Measurements from ENCODE around the gene RARG. TPM values are rescaled to one million over a fixed set of nuclear protein-coding genes. Genes with fewer than 3 reads are reported as not detected.

Gene RARG
- total and polyA plus RNA-seq, 2 donors (not counting 1 experiment from before 2014, with no cell fraction given), result 8.8 to 15.0 TPM

DNA sequence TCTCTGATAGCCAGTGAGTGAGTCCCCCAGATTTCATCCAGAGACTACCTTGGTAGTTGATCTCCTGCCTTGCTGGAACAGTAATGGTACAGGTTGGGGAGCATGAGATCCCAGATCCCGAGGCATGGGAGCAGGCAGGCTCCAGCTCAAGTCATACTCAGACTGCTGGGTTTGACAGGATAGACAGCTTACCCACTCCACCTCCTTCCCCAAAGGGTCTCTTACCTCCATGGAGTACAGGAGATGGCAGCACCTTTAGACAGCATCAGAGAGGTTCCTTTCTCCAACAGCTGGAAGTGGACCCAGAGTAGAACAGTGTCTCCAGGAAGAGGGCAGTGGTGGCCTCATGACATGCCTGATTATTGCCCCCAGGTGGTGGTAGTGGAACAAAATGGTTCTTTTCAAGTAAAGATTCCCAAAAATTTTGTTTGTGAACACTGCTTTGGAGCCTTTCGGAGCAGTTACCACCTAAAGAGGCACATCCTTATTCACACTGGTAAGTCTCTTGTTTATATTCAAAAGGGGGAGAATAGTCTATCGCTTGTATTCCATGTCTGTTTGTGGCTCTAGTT, 46.3 kb downstream of the RARG start:
- H3K4me3 Mint-ChIP-seq, result no peak overlapping the region
- peaks cover 47% of the 10 kb centered on the region for H3K4me1 Mint-ChIP-seq
- Histone ChIP-seq H3K4me3 (ENCODE audit: control extremely low read depth in 1 of 5, extremely low read depth in 1 of 5, insufficient read depth in 1 of 5, low read depth in 2 of 5, low read length in 4 of 5) (no peak overlapping the region), H2AFZ (ENCODE audit: insufficient read depth, low read depth, low read length, poor library complexity, severe bottlenecking) (no peak overlapping the region), H4K20me1 (ENCODE audit: control insufficient read depth, insufficient read depth, low read length, poor library complexity, severe bottlenecking) (peaks cover 75% of the 10 kb centered on the region), H3K36me3 (replicated peaks in 1 of 2; ENCODE audit: control extremely low read depth in 1 of 2, control insufficient read depth in 1 of 2, extremely low read depth in 1 of 2, insufficient read depth in 2 of 2, low read length in 1 of 2) (peaks cover 6 to 71% of the 10 kb centered on the region in 2 experiments), H3K79me2 (ENCODE audit: control insufficient read depth, insufficient read depth, low read length) (peaks cover 39% of the 10 kb centered on the region), H3K4me1 (ENCODE audit: control insufficient read depth in 2 of 2, insufficient read depth in 2 of 2, low read length in 2 of 2) (peaks cover 22 to 31% of the 10 kb centered on the region in 2 donors), H3K27ac (ENCODE audit: low read length in 2 of 2) (no peak overlapping the region), H3K27me3 (replicated peaks in 1 of 4; ENCODE audit: control extremely low read depth in 1 of 4, control insufficient read depth in 3 of 4, insufficient read depth in 4 of 4, low read length in 3 of 4) (no peaks in the 10 kb centered on the region), H3K4me2 (replicated peaks; ENCODE audit: low read depth, low read length, poor library complexity, severe bottlenecking) (no peak overlapping the region), H3K9ac (ENCODE audit: low read length) (no peak overlapping the region), H3K9me3 (ENCODE audit: control extremely low read depth in 1 of 3, control insufficient read depth in 2 of 3, insufficient read depth in 1 of 3, low read length in 2 of 3) (no peaks in the 10 kb centered on the region)
- no peak for DNase-seq
- H3K9me3 Mint-ChIP-seq (ENCODE audit: insufficient read depth), result no peaks in the 10 kb centered on the region
- no peaks in the 10 kb centered on the region for H3K27me3 Mint-ChIP-seq
- no peak for ATAC-seq (ENCODE audit: low read depth)
- CTCF ChIA-PET, result interaction anchor here (0.8 to 5.9 kb wide), 6 partner anchors 10 to 27 kb away, joined by 3 to 44 read pairs (median 4); no protein-coding TSS in a partner anchor
- TF ChIP-seq EZH2 (IDR thresholded peaks at IDR 0.05; ENCODE audit: borderline replicate concordance, insufficient read depth, low read depth, low read length, poor library complexity, severe bottlenecking), result no peak
- no peak for TF ChIP-seq CTCF (IDR thresholded peaks at IDR 0.05)
- WGBS (ENCODE audit: insufficient coverage), result 100% methylated on average over 1 of the region's 3 CpGs
- intact Hi-C loops (cut with micrococcal nuclease), result no loop called here
- no peak overlapping the region for H3K27ac Mint-ChIP-seq
- POLR2A ChIA-PET, result no interaction called here

GRCh38 chr12:53184828-53185227, 47.2 kb downstream of the RARG start:
- Histone ChIP-seq H3K27ac (ENCODE audit: low read length in 2 of 2) (no peak overlapping the region), H3K27me3 (replicated peaks in 1 of 4; ENCODE audit: control extremely low read depth in 1 of 4, control insufficient read depth in 3 of 4, insufficient read depth in 4 of 4, low read length in 3 of 4) (no peaks in the 10 kb centered on the region), H3K9ac (ENCODE audit: low read length) (no peak overlapping the region), H3K9me3 (ENCODE audit: control extremely low read depth in 1 of 3, control insufficient read depth in 2 of 3, insufficient read depth in 1 of 3, low read length in 2 of 3) (no peaks in the 10 kb centered on the region), H3K4me2 (replicated peaks; ENCODE audit: low read depth, low read length, poor library complexity, severe bottlenecking) (no peak overlapping the region), H2AFZ (ENCODE audit: insufficient read depth, low read depth, low read length, poor library complexity, severe bottlenecking) (no peak overlapping the region), H3K79me2 (ENCODE audit: control insufficient read depth, insufficient read depth, low read length) (peaks cover 39% of the 10 kb centered on the region), H3K4me1 (ENCODE audit: control insufficient read depth in 2 of 2, insufficient read depth in 2 of 2, low read length in 2 of 2) (peaks cover 23 to 34% of the 10 kb centered on the region in 2 donors), H4K20me1 (ENCODE audit: control insufficient read depth, insufficient read depth, low read length, poor library complexity, severe bottlenecking) (peaks cover 75% of the 10 kb centered on the region), H3K4me3 (ENCODE audit: control extremely low read depth in 1 of 5, extremely low read depth in 1 of 5, insufficient read depth in 1 of 5, low read depth in 2 of 5, low read length in 4 of 5) (no peak overlapping the region), H3K36me3 (replicated peaks in 1 of 2; ENCODE audit: control extremely low read depth in 1 of 2, control insufficient read depth in 1 of 2, extremely low read depth in 1 of 2, insufficient read depth in 2 of 2, low read length in 1 of 2) (peaks cover 6 to 70% of the 10 kb centered on the region in 2 experiments)
- no peak for ATAC-seq (ENCODE audit: low read depth)
- Mint-ChIP-seq H3K4me3 (no peak overlapping the region), H3K4me1 (peaks cover 49% of the 10 kb centered on the region), H3K27ac (peak overlapping the region; percentile 2), H3K9me3 (ENCODE audit: insufficient read depth) (no peaks in the 10 kb centered on the region), H3K27me3 (no peaks in the 10 kb centered on the region)
- TF ChIP-seq EZH2 (IDR thresholded peaks at IDR 0.05; ENCODE audit: borderline replicate concordance, insufficient read depth, low read depth, low read length, poor library complexity, severe bottlenecking) (no peak), CTCF (IDR thresholded peaks at IDR 0.05) (no peak)
- DNase-seq, result no peak
- WGBS (ENCODE audit: insufficient coverage), result 95% methylated on average over 6 of the region's 6 CpGs
- POLR2A ChIA-PET, result no interaction called here
- CTCF ChIA-PET, result interaction anchor here (0.9 to 5.9 kb wide), 5 partner anchors 9 to 29 kb away, joined by 3 to 44 read pairs (median 3); no protein-coding TSS in a partner anchor
- intact Hi-C loops (cut with micrococcal nuclease), result loop anchor here (5.0 kb wide), 1 partner anchor 267 kb away; the partner anchor contains the start of gene PCBP2

Data from B cell (primary cell).